GM20431 (cell line): ENCODE results near the gene ANKRD39.

Experiments
- in situ Hi-C: fragments of 300-500 bp; cut with MseI, MboI; formaldehyde crosslinking; loops from one replicate; pipeline ENCODE4 v1.15.0; 2020; ENCODE audit warnings: low sequenced_read_pairs; ENCODE audit not compliant: unreplicated experiment

ANKRD39 gene

DNA sequence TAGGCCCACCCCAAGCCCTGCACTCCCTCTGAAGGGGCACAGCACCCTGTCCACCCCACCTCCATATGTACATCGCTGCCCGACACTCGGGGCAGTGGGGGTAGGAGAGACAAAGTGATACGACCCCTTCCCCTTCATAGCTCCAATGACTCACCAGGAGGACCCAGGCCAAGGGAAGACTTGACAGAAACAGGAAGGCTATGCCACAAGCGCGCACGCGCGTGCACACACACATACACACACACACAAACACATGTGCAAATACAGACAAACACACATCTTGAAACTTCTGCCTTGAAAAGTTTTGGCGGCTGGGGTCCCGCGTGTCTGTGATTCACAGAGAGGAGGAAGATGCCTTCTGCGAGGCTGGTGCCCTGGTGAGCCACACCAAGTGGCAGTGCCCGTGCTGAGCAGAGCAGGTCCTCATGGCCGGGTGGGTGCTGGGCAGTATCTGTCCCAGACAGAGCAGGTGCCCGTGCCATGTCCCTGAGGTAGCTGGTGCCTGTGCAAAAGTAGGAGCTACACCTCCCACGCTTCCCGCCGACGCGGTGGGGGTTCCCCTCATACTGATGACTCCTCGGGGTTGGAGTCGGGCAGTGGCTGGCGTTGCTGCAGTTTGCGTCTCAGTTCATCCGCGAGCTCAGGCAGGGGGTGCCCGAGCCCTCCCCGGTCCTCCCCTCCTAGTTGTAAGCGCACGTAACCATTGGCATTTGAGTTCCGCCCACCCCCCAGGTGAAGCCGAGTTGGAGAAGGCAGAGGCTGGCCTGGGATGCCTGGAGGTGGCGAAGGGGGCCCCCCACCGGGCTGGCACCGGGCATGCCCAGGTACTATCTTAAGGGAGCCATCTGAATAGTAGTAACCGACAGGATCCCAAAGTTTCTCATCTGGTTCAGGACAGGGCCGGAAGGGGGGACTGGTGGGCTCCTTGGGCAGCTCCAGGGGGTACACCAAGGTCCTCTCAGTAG is 2.5 kb upstream of the ANKRD39 start:
- in situ Hi-C loops, result no loop called here

DNA sequence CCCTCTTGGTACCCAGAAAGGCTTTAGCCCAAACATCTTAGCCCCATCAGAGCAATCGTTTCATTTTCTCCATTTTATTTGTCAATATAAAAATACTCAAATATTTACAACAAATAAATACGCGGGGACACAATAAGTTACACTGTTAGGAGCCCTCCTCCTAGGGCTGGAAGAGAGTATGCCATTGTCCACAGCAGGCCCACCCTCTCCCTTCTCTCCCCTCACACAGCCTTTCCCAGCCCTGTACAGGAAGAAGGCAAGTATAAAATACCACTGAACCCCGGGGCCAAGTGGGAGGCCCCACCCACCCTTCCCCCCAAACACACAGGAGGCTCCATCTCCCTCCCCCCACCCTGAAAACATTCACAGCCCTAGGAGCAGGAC is 1.9 kb upstream of the ANKRD39 start:
- in situ Hi-C loops, result loop anchor here (10.0 kb wide), 1 partner anchor 95 kb away; no protein-coding TSS in a partner anchor

DNA sequence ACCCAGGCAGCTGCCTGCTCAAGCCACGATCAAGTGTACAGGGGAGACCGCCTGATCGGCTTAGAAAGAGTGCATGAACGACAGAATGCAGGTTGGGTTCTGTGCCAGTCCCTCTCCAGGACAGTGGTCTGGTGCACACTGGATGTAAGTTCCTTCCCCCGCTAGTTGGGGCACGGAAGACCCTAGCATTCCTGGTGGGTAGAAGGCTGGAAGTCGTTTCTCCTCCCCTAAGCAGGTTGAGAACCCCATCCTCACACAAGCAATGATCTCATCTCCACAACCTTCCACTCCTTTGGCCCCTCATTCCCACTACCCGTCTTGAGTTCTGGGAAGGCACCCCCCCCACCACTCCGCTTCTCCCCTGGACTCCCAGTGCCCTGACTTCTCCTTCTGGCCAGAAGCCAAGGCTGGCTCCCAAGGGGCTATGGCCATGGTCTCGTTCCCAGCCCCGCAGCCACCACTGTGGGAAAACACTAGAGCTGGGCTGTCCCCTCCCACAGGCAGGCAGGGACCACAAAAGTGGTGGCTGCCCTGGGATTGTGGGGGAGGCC is 1.4 kb upstream of the ANKRD39 start:
- in situ Hi-C loops, result loop anchor here (10.0 kb wide), 1 partner anchor 96 kb away; no protein-coding TSS in a partner anchor

DNA sequence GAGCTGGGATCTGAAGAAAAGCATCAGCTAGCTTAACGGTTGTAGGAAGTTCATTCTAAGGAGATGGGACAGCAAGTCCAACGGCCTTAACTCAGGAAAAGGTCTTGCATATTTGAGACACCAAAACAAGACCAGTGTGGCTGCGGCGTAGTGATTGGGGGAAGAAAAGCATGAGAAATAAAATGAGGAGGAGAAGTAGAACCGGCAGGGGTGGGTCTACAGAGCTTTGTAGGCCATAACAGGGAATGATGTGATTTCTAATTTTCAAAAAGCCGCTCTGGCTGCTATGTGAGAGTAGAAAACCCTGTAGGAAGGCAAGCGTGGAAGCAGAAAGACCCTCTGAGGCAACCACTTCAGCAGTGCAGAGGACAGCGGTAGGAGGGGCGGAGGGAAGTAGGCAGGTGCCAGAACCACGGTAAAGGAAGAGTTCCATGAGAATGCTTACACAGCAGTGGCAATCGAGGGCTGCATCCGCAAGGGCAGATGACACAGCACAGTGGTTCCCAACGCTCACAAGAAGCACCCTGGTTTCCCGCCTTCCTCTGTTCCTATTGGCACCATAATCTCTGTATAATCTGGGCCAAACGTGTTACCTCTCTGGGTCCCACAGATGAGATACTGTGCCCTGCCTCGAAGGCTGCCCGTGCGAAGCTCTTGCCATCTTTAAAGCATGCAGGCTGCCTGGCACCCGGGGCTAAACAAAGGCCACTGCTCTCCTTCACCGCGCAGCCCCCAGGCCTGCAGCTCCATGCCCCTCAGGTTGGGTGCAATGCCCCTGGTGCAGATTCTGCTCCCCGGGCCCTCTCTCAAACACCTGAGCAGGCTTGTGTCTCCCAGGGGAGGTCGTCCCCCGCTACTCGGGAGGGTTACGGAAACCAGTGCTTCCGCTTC is 795 bp downstream of the ANKRD39 start:
- in situ Hi-C loops, result loop anchor here (10.0 kb wide), 1 partner anchor 98 kb away; no protein-coding TSS in a partner anchor

DNA sequence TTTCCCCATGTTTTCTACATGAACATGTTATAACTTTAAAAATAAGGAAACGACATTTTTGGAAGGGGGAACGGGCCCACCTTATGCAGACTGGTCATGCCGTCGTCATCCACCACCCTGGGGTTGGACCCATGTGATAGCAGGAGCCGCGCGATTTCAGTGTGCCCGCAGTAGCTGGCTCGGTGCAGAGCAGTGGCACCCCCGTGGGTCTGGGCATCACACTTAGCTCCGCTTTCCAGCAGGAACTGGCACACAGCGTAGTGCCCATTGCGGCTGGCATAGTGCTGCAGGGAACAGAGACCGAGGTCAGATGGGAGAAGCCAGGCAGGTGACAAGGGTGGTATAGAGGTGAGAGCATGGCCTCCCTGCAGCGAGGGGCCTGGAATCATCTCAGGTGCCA is 4.5 kb downstream of the ANKRD39 start:
- in situ Hi-C loops, result loop anchor here (10.0 kb wide), 1 partner anchor 101 kb away; no protein-coding TSS in a partner anchor

DNA sequence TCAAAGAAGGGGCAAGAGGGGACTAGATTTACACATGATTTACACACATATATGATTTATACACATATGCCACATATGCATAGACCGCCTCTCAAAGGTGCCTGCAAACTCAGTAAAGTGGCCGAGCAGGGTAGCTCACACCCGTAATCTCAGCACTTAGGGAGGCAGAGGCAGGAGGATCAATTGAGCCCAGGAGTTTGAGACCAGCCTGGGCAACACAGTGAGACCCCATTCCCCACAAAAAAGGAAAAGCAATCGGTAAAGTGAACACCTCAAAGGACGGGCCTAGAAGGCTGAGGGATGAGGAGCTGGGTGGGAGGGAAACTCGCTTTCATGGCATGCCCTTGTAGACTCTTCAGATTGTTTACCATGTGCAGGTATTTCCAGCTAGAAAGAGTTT is 5.1 kb downstream of the ANKRD39 start:
- in situ Hi-C loops, result loop anchor here (10.0 kb wide), 1 partner anchor 102 kb away; no protein-coding TSS in a partner anchor

DNA sequence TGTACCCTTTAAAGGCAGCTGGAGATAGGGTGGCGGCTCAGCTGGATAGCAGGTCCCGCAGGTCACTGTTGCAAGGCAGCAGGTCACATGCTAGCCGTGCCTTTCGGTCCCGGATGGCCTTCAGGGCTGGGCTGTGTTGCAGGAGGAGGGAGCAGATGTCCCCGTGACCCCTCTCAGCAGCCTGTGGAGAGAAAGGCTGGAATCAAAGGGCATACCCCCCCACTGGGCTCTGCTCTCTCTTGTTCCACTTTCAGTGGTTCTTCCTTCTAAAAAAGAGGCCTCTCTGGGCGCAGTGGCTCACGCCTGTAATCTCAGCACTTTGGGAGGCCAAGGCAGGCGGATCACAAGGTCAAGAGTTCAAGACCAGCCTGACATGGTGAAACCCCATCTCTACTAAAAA is 9.6 kb downstream of the ANKRD39 start:
- in situ Hi-C loops, result no loop called here

DNA sequence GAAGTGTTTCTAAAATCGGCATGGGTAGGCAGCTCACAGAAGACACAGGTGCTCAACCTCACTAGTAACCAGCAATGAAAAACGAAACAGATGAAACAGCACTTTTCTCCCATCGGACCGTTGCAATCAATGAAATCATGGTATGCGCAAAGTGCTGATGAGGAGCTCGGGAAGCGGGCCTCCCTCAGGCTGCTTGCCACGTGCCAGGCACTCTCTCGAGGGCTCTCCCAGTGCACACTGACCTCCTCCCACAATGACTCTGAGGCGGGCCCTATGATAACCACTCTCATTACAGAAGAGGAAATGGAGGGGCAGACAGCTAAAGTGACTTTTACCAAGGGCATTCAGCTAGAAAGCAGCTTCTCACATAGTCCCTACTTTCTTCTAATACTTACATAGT is 10.2 kb downstream of the ANKRD39 start:
- in situ Hi-C loops, result no loop called here

DNA sequence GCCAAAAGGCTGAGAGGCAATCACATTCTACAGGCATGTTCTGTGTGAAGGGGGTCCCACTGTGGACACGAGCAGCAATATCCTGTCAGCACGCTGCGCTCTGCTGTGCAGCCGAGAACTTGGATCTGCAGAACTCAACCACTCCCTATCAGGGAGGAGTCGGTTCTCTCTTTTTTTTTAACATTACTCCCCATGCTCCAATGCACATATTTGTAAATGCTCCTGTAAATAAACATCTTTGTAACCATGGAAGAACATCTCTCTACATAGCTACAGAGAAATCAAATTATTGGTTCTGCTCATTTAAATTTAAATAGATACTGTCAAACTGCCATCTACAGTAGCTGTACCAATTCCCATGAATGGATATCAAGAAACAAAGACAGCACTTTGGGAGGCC is 11.0 kb downstream of the ANKRD39 start:
- in situ Hi-C loops, result no loop called here

DNA sequence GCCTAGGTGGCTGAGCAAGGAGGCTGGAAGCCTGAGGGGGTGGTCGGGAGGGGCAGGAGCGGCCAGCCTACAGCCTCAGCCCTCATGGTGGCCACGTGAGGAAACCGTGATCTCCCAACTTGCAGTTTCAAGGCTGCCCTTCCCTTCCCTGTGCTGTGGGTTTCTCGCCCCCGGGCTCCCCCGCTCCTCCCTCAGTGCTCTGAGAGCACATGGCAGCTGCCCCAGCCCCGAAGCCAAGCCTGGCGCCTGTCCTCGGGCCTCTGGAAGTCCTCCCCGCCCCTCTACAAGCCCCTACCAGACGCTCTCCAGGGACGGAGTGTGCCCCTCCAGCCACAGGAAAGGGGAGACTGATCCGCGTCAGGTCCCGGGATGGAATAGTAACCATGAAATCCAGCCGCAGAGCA is 13.4 kb downstream of the ANKRD39 start:
- in situ Hi-C loops, result no loop called here

DNA sequence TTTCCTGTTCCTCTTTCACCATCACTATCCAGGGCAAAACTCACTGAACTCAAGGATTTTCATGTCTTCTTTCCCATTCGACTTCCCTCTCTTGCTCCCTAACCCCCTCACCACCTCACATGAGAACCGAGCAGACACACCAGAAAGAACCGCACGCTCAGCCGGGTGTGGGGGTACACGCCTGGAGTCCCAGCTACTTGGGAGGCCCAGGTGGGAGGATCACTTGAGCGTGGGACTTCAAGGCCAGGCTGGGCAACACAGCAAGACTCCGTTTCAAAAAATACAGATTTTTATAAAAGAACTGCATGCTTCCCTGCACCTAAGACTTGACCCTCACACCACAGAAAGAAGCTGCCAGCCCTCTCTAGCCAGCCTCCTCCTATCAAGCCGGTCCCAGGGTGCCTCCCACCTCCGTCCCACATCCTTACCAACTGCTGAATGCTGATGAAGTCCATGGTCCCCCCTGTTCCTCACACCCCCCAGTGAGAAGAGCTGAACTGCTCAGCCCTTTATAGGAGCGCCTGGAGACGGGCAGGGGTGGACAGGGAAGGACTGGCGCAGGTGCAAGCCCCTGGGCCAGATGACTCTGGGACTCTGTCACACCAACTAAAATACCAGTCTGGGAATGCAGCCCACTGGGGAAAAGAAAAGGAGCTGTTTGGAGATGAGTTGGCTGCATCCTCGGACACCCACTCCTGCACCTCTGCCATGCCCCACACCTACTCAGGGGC is 14.1 kb downstream of the ANKRD39 start, which contains the start of gene ANKRD23:
Gene ANKRD23, minus strand, starts transcription at position 484 of the 731 bp plus-strand sequence. Its CDS starts 29 bp downstream, at position 455.
- in situ Hi-C loops, result no loop called here

DNA sequence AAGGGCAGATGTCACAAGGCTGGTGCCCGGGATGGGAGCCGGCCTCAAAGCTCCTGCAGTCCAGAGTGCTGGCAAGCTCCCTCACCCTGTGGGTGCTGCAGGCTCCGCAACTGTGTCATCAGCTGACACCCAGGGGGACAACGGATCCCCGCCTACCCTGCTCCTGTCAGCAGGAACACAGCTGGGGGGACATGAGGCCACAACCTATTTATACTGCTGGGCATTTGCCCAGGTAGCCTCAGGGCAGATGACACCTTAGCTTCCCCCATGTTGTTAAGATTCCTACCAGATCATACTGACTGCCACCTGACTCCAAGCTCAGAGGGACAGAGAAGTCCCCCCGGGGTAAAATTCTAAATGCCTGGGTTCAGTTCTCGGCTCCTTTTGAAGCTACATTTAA is 15.2 kb downstream of the ANKRD39 start:
- in situ Hi-C loops, result no loop called here

DNA sequence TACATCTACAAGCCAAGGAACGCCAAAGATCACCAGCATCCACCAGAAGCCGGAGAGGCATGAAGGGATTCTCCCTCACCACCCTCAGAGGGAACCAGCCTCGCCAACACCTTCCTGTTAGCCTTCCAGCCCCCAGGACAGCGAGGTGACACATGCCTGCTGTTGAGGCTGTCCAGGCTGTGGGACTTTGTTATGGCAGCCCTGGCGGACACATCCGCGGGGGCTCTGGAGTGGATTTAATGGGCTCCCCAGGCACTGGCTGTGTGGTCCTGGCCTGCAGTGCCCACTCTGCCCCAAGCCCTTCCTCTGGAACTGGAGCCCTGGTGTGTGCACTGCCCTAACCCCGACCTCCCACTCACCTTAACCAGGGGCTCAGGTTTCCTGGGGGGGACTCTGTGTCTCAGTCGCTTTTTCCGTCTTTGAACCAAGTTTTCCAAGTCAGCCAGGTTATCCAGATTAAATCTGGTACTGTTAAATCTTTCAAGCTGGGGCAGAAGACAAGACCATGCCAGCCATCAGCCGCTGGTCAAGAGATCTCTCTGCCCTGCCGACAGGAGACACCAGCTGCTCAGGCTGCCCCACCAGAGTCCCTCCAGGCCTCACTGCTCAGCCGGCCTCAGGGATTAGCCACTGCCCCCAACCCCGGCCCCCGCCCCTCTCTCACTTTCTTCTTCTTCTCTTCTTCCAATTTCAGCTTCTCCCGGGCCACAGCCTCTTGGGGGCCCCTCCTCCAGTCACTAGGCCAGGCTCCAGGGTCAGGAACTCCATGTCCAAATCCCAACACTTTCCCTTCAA is 15.9 kb downstream of the ANKRD39 start:
- in situ Hi-C loops, result no loop called here

DNA sequence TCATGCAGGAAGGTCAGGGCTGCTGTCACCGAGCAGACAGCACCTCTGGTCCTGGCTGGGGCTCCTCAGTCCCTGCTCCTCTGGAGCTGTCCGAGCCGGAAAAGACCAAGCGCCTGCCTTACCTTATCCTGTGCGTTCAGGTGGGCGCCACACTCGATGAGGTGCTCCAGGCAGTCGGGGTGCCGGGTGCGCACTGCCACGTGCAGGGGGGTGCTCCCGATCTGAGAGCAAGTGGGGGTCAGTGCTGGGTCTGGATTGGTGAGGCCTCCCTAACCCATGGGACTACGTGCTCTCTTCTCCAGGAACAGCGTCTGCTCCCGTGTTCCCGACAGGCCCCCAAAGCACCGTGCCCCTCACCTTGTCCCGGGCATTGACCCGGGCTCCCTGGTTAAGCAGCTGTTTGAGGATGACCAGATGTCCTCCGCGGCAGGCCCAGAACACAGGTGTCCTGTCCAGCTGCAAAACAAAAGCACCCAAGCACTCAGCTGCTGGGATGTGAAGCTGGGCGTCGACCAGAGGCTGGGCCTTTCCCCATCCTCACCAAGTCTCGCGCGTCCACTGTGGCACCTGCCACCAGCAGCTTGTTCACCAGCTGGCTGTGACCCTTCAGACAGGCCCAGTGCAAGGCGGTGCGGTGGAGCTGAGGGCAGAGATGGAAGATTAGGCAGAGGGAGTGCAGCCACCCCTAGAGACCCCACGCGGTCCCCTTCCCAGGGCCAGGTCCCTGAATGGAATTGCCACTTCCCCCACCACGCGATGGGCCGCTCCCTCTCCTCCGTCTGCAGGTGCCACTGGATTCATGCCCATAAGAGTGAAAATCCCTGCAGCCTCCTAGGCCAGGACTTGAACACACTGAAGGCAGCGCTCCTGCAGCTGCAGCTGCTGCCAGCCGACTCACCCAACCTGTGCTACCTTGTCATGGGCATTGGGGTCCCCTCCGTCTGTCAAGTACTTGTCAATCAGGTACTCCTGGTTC is 17.7 kb downstream of the ANKRD39 start:
- in situ Hi-C loops, result no loop called here

DNA sequence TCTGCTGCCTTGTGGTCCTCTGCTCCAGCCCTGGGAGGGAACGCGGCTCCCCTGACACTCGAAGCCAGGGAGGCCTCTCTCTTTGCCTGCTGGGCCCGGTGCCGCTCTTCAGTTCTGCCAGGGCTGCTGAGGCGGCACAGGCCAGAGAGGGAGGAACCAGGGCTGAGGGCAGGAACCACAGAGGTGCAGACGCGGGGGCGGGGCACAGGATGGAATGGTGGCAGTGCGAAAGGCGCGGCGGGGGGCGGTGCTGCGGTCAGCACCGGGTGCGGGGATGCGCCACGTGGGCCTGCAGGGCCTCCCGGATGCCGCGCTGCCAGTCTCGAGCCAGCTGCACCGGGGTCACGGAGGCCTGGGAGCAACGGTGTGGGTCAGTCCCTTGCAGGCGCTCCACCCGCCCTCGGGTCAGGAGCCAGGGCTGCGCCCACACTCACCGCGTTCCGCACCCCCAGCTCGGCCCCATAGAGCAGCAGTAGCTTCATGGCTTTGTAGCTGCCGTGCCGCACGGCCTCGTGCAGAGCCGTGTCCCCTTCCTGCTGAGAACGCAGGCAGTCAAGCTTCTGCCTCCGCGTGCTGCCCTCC is 18.4 kb downstream of the ANKRD39 start:
- in situ Hi-C loops, result no loop called here

DNA sequence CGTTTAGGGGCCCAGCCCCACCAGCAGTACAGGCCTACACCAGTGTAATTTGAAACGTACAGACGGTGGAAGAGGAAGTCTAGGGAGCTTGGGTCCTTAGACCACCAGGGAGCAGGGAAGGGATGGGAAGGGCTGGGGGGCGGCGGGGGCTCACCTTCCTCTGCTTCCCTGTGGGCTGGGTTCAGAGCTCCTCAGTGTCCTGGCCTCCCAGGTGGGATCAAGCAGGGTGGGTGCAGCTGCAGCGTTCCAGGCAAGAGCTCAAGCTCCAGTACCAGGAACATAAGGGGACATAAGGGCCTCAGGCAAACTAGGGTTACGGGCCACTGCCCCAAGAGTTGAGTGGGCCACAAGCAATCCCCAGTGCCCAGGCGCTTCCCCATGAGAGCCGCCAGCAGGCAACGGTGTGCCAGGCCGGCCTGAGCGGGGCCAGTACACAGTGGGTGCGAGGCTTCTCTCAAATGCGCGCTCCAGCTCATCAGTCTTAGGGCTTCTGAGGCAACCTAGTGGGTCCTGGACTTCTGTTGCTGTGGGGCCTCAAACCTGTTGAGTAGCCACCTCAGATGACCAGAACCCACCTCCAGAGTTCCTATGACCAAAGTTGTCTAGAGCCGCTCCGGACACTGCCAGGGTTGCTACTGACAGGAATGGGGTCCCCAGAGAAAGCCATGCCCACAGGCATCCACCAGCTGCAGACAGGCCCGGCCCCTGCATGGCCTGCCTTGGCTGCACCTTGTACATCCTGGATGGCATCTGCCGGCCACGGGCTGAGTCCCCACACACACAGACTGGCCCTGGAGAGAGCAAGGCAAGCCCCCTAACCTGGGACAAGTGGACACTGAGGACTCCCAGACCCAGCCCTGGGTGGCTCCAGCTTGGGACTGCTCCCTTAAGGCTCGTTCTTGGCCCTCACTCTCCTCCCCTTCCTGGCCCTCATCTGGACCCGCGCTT is 19.2 kb downstream of the ANKRD39 start:
- in situ Hi-C loops, result no loop called here
